ENCODE results near the gene KCNE1. TPM values are rescaled to one million over a fixed set of nuclear protein-coding genes. Genes with fewer than 3 reads are reported as not detected.

Gene KCNE1
- total RNA-seq, result 0.12 TPM in 1 of 2 replicates, not detected in the other

DNA sequence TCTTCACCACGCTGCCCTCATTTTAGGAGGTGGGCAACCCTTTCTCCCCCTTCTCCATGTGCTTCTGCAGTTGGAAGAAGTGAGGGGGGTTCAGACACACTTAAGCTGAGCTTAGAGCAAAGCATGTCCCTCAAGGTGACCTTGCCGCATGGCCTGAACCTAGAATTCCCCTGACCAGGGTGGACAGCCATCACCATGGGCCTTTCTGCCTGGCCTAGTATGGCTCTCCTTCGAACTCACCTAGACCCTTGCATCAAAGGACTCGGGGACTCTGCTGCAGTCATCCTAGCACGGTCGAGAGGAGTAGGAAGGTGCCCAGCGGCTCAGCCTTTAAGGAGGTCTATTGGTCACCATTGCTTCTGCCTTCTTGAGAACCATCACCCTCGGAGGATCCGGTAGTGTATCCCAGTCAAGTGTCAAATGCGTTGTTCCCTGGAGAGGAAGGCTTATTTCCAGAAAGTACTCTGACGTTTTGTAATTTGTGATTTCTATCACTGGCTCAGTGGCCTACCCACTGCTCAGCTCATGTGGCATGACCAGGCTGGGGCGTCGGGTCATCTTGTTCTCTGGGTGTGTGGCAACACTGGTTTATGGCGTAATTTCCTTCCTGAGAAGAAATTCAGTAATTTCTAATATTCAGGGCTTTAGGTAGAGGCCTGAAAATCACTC is at the start of gene KCNE1:
KCNE1 (minus strand) TSS at position 424 of the 669 bp plus-strand sequence. CDS start 62,576 bp downstream, outside the sequence.

DNA sequence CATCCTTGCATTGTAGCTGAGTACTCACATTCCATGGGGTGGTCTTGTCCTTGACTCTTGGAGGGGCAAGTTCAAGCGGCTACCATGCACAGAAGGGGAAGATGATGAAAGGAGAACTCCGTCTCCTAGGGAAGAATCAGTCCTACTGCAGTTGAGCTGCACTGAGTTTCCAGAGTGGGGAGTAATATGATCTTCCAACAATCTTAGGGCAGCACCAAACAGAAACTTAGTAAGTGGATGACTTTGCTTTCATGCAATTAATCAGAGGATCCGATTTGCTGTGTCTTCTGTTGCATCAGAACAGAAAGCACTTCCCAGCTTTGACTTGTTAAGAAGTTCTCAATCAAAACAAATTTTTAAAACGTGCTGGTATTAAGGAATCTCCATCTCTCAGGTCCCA is 88.2 kb downstream of the KCNE1 start, which contains the start of gene SMIM34:
SMIM34 (minus strand) TSS at position 147 of the 400 bp plus-strand sequence; CDS start at position 35, 112 bp downstream.

Other genes starting within 250 kb of the KCNE1 start
- not detected in 2 replicates for gene KCNE2, start 148.2 kb downstream of the KCNE1 start, total RNA-seq
- gene SMIM11, start 136.7 kb downstream of the KCNE1 start, total RNA-seq, result 4.5 and 9.9 TPM in 2 replicates
- gene SMIM34, start 88.3 kb downstream of the KCNE1 start, total RNA-seq, result not detected in 2 replicates
- gene RCAN1, start 102.9 kb upstream of the KCNE1 start, total RNA-seq, result 112 and 161 TPM in 2 replicates
- 0.11 and 0.25 TPM in 2 replicates for gene CLIC6, start 156.8 kb upstream of the KCNE1 start, total RNA-seq

Data from uterine smooth muscle cell (primary cell).